GM18909 (cell line): ENCODE measurements around the gene SH2D1B.
"Not testable (repeated sequence)": the region's sequence is repeated elsewhere in the genome, so short reads cannot be mapped to it uniquely, and the experiment has no call there.

Source experiments
- ATAC-seq: cut with Tn5 transposase; IDR thresholded peaks from one replicate; pipeline ENCODE4 v1.9.1; 2021; ENCODE audit warnings: mild to moderate bottlenecking; ENCODE audit not compliant: unreplicated experiment, poor library complexity

Gene SH2D1B, protein sequence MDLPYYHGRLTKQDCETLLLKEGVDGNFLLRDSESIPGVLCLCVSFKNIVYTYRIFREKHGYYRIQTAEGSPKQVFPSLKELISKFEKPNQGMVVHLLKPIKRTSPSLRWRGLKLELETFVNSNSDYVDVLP

GRCh38 chr1:162412002-162412401, at the start of gene SH2D1B:
TSS of gene SH2D1B (minus strand) at chr1:162412136. CDS start at chr1:162412016, 120 bp downstream.
- no peak for ATAC-seq

DNA sequence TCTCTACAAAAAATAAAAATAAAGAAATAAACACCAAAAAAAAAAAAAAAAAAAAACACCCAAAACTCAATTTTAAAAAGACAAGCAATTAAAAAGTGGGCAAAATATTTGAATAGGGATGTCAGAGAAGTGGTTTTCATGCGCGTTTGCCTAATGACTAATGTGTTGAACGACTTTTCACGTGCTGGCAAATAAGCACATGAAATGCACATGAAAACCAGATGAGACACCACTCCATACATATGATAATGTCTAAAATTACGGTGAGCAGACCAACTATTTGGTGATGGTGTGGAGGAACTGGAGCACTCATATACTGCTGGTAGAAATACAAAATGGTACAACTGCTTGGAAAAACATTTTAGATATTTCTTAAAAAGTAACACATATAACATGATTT, 46.3 kb upstream of the SH2D1B start:
- no peak for ATAC-seq

GRCh38 chr1:162456323-162456722, 44.4 kb upstream of the SH2D1B start:
- no peak for ATAC-seq

- not testable (repeated sequence) for ATAC-seq
Measured at GRCh38 chr1:162454361-162454760, 42.4 kb upstream of the SH2D1B start.

DNA sequence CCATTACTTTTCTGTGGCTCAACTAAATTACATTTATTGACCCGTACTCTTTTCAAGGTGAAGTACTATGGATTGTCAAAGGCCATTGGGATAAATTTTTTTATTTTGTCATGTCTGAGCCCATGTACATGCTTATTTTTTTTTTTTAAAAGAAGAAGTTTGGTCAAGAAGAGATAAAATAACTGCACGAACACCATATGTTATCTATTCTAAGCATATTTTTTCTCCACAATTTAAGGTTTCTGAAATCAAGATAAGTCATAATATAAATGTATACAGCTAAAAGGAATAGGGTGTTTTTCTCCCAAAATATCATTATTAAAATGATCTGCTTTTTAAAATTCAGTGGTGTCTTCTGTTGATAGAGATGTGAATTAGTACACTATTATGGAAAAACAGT, 35.0 kb upstream of the SH2D1B start:
- ATAC-seq = no peak

DNA sequence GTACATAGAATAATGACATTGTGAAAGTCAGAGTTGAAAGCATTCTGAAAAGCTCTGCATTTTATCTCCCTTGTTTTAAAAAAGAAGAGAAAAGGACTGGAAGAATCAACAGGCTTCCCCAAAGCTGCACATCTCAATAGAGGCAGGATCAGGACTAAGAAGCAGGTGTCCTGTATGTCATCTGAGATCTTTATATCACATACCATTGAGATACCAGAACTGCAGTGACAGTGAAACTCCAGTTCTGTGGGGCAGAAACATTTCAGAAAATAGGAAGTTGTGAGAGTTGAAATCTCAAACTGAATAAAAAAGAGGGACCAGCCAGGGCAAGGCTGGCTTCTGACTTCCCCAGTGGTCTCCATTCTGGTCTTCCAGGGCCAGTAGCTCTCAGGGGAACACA, 33.0 kb upstream of the SH2D1B start:
- ATAC-seq = no peak

DNA sequence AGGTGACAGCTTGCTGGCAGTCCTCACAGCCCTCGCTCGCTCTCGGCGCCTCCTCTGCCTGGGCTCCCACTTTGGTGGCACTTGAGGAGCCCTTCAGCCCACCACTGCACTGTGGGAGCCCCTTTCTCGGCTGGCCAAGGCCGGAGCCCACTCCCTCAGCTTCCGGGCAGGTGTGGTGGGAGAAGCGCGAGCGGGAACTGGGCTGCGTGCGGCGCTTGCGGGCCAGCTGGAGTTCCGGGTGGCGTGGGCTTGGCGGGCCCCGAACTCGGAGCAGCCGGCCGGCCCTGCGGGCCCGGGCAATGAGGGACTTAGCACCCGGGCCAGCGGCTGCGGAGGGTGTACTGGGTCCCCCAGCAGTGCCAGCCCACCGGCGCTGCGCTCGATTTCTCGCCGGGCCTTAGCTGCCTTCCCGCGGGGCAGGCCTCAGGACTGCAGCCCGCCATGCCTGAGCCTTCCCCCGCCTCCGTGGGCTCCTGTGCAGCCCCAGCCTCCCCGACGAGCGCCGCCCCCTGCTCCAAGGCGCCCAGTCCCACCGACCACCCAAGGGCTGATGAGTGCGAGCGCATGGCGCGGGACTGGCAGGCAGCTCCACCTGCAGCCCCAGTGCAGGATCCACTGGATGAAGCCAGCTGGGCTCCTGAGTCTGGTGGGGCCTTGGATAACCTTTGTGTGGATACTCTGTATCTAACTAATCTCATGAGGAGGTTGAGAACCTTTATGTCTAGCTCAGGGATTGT, 21.2 kb upstream of the SH2D1B start:
- not testable (repeated sequence) for ATAC-seq

GRCh38 chr1:162430583-162430982, 18.6 kb upstream of the SH2D1B start:
- ATAC-seq = no peak

GRCh38 chr1:162422662-162423375, 10.9 kb upstream of the SH2D1B start:
- ATAC-seq = no peak

- no peak for ATAC-seq
Measured at GRCh38 chr1:162421258-162422164, 9.6 kb upstream of the SH2D1B start.

- ATAC-seq = no peak
Measured at GRCh38 chr1:162420120-162420519, 8.2 kb upstream of the SH2D1B start.

DNA sequence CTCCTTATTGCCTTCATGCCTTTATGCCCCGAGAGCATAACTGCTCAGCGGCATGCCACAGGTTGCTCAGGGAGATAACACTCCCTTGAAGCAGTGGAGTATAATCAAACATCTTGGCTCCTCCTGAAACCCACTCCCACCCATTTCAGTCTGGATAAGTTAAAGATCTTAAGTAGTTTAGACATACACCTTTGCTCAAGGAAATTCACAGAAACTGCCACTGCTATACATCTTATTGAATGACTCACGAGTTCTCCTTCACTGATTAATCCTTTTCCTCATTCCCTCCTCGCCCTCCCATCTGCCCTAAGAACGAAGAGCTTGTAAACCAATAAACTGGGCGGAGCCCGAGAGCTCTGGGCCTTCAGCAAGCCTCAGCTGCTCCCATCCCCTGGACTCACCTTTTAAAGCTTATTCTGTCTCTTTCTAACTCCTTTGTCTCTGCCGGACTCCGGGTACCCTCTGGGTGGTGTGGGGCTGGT, 7.6 kb upstream of the SH2D1B start:
- not testable (repeated sequence) for ATAC-seq

DNA sequence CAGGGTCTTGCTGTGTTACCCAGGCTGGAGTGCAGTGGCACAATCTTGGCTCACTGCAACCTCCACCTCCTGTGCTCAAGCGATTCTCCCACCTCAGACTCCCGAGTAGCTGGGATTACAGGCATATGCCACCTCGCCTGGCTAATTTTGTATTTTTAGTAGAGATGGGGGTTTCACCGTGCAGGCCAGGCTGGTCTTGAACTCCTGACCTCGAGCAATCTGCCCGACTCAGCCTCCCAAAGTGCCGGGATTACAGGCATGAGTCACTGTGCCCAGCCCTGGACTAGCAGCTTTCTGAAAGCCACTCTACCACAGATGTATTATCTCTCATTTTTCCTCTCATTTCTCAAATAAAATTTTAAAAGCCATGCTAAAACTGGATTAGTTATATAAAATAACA, 6.6 kb upstream of the SH2D1B start:
- ATAC-seq = not testable (repeated sequence)

GRCh38 chr1:162417650-162418049, 5.7 kb upstream of the SH2D1B start:
- ATAC-seq = no peak

DNA sequence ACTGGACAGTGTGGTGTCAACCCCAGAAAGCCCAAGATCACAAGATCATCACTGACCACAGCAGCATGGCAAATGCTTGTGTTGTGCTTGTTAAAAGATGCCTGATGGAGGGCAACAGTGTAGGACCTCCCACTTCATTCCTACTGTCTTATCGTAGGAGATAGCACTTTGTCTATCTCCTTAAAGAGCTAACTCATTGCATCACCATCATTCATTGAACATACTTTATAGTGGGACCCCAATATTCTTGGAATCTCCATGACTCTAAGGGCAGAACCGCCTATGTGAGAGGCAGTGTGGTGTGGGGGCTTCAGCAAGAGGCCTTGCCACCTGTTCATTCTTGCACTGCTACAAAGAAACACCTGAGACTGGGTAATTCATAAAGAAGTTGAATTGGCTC, 5.0 kb upstream of the SH2D1B start:
- no peak for ATAC-seq

DNA sequence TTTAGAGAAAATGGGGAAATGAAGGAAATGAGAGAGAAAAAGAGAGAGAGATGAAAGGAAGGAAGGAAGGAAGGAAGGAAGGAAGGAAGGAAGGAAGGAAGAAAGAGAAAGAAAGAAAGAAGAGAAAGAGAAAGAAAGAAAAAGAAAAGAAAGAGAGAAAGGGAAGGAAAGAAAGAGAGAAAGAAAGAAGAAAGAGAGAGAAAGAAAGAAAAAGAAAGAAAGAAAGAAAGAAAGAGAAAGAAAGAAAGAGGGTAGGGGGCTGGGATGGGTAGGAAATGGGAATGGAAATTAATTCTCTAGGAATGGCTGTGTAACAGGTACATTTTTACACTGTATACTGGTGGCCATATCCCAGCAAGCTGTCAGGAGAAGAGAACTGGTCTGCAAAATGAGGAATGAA, 4.3 kb upstream of the SH2D1B start:
- ATAC-seq = no peak

DNA sequence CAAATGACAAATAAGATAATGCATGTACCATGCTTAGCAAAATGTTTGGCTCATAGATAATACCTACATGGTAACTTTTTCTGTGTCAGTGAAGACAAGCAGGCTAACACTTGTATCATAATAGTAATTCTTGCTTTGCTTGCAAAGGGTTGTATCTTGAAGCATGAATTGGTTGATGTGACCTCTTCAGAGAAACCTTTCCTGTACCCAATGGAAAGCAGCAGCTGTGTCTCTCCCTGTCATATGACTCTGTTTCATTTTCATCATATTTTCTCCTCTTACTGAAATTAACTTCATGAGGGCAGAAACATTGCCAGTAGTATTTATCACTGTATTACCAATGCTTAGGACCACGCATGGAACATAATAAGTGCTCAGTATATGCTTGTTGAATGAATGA, 4.4 kb downstream of the SH2D1B start:
- no peak for ATAC-seq

DNA sequence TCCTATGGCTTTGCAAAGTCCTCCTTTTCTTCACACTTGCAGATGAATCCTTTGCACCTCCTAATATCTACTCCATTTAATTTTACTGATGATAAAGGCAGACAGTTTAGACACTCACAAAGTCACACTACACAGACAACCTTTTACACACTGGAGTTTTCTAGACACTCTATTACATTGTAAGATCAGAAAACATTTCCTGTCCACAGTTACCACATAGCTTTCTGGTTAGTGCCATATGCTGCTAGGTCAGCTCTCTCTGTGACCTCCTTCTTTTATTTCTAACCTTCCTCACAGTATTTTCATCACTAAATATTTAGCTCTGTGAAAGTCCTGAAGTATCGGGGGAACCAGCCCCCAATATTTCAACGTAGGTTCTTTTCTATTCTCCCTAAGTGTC, 5.1 kb downstream of the SH2D1B start:
- no peak for ATAC-seq

GRCh38 chr1:162405800-162406199, 6.1 kb downstream of the SH2D1B start:
- ATAC-seq = no peak

DNA sequence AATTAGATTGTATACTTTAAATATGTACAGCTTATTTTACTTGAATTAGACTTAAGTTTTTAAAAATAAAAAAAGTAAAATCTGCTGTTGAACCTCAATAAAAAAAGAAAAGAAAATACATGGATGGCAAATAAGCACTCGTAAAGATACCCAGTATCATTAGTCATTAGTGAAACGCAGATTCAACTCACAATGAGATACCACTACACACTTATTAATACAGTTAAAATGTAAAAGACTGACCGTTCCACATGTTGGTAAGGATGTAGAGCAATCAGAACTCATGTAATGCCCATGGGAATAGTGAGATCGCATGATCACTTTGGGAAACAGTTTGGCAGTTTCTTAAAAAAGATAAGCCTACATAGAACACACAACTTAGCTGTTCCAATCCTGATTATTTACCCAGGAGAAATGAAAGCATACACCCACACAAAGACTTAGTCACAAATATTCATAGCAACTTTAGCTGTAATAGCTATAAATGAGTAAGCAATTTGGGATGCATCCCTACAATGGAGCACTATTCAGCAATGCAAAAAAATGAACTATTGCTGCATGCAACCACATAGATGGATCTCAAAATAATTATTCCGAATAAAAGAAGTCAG, 7.3 kb downstream of the SH2D1B start:
- no peak for ATAC-seq
